Stimulated activated CD8-positive, alpha-beta memory T cell treated with anti-CD3 and anti-CD28 coated beads, Interleukin-2, amount 100 ng/mL, for 1 hour (primary cell): ENCODE data around the gene FBXO10.

Experiments used
- DNase-seq, 2 donors: peaks; one replicate each; pipeline ENCODE4 v3.0.0-alpha.2; 2020; ENCODE audit warnings: low read depth in 2 of 2

FBXO10 gene

GRCh38 chr9:37593883-37594448, 17.8 kb upstream of the FBXO10 start:
- DNase-seq, result no peak

- DNase-seq, result peak; percentile 72 to 79
These were observed 16.1 kb upstream of the FBXO10 start, which contains the start of gene TOMM5 for GRCh38 chr9:37592108-37592951. Gene TOMM5, minus strand, starts transcription at chr9:37592597. Its CDS starts 65 bp downstream, at chr9:37592532.

- no peak for DNase-seq
These were observed 11.3 kb upstream of the FBXO10 start for GRCh38 chr9:37587521-37587920.

GRCh38 chr9:37583522-37584121, 7.4 kb upstream of the FBXO10 start:
- no peak for DNase-seq

- no peak for DNase-seq
These were observed 6.5 kb upstream of the FBXO10 start for GRCh38 chr9:37582548-37583157.

- no peak for DNase-seq
These were observed 667 bp downstream of the FBXO10 start for GRCh38 chr9:37575511-37575914.

GRCh38 chr9:37575001-37575400, 1.2 kb downstream of the FBXO10 start:
- DNase-seq, result no peak

GRCh38 chr9:37574241-37574721, 1.9 kb downstream of the FBXO10 start:
- DNase-seq, result no peak

- DNase-seq, result no peak
These were observed 4.9 kb downstream of the FBXO10 start for GRCh38 chr9:37571282-37571681.

GRCh38 chr9:37566716-37567115, 9.5 kb downstream of the FBXO10 start:
- DNase-seq, result no peak

GRCh38 chr9:37565661-37566618, 10.2 kb downstream of the FBXO10 start:
- DNase-seq, result no peak

GRCh38 chr9:37564916-37565315, 11.3 kb downstream of the FBXO10 start:
- no peak for DNase-seq

- no peak for DNase-seq
These were observed 12.2 kb downstream of the FBXO10 start for GRCh38 chr9:37563806-37564513.

GRCh38 chr9:37562826-37563225, 13.4 kb downstream of the FBXO10 start:
- DNase-seq, result no peak

GRCh38 chr9:37561682-37562081, 14.5 kb downstream of the FBXO10 start:
- no peak for DNase-seq

- DNase-seq, result no peak
These were observed 16.2 kb downstream of the FBXO10 start for GRCh38 chr9:37559855-37560592.

- no peak for DNase-seq
These were observed 17.1 kb downstream of the FBXO10 start for GRCh38 chr9:37559125-37559524.

- DNase-seq, result no peak
These were observed 20.4 kb downstream of the FBXO10 start for GRCh38 chr9:37555786-37556185.

- DNase-seq, result no peak
These were observed 21.9 kb downstream of the FBXO10 start for GRCh38 chr9:37554318-37554717.

- DNase-seq, result no peak
These were observed 24.3 kb downstream of the FBXO10 start for GRCh38 chr9:37551888-37552287.
